GM18909 (cell line): ENCODE measurements around the gene ARID5B.

ENCODE experiments used
- ATAC-seq: cut with Tn5 transposase; IDR thresholded peaks from one replicate; pipeline ENCODE4 v1.9.1; 2021; ENCODE audit warnings: mild to moderate bottlenecking; ENCODE audit not compliant: unreplicated experiment, poor library complexity

ARID5B gene

DNA sequence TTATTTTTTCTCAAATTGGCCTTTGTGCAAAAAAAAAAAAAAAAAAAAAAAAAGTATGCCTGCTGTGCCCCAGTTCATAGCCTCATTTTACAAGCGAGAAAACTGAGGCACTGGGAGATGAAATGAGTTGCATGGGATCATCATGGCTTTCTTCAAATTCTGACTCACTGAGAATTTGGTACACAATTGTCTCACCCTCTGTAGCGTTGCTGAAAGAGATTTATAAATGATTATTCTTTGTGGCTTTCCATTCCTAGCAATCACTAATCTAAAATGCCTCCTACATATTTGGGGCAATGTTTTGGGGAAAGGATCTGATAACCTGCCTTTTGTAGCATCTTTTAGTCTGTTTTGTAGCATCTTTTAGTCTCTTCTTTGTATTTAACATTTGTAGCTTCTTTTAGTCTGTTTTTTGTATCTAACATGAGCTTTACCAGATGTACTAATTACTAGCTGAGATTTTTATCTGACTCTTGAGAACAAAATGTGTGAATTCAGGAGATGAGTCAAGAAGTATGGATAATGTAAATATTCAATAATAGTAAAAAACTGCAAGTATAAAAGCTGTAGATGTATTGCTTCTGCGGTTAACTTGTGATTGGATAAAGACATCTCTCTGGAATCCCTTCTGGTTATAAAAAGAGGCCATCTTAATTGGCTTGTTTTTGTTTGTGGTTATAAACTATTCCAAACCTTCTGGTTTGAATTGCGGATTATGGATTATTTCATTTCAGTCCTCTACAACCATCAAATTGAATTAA lies 161.4 kb downstream of the ARID5B start:
- ATAC-seq, result no peak

DNA sequence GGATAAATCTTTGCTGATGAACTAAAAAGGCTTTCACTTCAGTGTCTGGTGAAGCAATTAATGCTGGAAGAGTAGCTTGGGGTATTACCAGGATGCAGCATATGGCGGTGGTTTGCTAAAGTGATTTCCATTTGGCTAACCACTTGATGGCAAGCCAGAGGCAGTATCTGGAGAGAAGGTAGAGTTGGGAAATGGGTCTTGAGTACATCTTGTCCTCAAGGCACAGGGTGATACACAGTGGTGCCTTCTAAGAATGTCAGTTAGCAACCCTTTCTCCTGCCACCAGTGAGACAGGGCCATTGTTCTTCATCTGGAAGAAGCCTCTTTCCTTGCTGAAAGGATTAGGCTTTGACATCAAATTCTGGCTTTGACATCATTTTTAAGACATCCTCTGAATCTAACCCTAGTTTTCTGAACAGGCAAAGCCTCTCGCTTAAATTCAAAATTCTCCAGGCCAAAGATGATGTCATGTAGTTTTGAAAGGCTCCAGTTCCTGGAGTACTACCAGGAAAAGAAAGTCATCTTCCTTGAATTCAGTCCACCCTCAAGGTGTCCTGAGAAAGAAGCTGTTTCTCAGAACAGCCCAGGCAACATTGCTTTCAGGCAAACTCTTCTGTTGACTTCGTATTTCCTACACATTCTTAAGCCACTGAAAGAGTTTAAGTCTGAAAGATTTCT lies 162.4 kb downstream of the ARID5B start:
- no peak for ATAC-seq

DNA sequence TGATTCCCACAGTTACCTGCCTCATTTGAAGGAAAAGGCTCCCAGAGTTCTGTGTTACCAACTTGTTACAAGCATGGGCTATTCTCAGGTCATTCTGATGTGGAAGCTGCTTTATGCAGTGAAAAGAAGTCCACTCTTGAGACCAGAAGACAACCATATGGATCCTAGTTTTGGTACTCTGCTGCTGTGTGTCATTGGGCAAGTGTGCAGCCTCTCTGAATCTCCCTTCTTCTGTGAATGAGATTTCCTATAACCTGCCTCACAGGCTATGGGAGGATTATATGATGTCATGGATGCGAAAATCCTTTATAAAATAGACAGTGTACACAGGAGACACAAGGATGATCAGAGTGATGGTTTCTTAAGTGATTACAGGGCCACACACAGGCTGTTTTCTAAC lies 166.1 kb downstream of the ARID5B start:
- ATAC-seq, result no peak

DNA sequence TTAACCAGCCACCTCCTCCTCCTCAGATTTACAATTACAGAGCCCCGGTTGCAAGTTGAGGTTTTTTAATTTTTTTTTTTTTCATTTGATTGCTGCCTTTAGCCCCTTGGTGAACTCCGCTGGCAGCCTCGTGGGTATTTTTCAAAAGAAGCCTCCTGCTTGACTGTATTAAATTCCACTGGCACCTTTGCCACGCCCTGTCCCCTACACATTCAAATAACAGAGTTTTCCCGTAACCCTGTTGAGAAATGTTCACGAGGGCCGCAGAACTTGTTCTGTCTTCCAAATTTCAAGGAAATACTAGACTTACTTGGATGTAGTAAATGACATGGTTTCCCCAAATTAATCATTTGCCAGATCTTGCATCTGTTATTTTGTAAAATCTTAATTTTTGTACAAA lies 167.0 kb downstream of the ARID5B start:
- no peak for ATAC-seq

DNA sequence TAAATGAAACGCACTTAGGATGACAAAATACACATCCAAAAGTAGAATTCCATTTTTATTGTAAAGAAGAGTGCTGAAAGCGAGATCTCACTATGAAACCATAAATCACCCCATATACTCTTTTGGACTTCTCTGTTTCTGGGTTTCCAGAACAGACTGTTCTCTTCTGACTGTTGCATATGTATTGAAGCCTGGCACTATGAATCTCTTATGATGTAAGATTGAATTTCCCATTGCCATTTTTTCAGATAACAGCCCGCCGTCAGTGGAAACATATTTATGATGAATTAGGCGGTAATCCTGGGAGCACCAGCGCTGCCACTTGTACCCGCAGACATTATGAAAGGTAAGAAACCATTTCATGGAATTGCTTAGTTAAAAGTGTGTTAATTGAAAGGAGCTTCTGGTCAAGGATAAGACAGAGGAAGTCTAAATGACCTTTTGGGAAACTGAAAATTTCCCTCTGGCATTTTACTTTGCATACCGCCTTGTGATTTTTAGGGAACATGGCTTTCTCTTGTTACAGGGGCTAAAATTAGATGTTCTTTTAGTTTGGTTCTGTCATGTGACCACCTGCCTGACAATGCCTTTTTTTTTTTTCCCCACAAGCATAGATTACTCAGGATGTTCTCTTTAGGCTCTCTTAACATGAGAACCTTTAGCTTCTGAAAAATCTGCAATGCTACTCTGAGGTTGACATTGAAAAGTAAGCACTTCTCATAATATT lies 168.1 kb downstream of the ARID5B start:
- ATAC-seq, result no peak

DNA sequence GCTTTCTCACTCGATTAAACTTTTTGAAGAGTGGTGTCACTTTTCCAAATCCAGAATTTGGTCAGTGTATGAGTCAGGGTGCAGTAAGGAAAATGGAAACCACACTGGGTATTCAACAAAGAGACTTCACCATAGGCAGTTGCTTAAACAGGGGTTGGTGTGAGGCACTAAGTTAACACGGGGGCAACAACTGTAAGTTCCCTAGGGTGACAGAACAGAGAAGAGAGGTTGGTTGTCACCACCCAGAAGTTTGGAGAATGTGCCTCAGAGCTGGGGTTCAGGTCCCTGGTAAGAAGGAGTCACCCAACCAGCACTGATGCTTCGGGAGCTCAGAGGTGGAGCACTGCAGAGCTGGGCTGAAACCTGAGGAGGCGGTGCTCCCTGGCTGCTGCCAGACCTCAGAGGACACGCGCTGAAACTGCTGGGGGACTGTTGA lies 170.4 kb downstream of the ARID5B start:
- ATAC-seq, result no peak

DNA sequence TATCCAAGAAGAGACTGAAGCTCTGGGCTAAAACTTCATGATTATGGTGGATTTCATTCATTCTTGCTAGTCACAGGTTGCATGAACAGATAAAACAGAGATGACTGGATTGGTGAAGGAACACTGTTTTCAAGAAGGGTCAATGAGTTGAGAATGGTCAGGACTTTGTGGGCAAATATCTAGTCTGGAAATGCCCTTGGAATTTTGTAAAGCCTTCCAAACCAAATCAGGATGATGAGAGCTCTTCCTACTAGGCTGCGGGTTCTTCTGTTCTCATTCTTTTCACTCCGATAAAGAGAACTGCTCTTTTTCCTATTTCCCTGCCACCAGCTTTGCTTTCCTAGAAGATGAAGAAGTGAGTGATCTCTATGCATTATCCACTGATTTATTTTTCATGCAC lies 171.4 kb downstream of the ARID5B start:
- no peak for ATAC-seq

DNA sequence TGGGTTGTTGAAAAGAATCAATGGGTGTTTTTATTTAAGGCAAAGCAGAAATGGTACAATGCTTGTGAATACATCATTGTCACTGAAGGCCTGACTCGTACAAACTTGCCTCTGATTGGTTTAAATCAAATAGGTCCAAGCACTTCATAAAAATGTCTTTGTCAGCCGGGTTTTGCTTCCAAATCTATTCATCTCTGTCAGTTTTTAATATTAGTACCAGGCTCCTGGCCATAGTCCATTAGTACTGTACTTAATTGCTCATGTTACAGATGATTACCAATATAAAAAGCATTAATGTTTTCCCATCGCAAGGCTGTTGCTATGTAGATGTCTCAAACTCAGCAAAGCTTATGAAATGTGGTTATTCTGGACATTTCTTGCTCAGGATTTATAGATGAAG lies 171.9 kb downstream of the ARID5B start:
- ATAC-seq, result no peak

DNA sequence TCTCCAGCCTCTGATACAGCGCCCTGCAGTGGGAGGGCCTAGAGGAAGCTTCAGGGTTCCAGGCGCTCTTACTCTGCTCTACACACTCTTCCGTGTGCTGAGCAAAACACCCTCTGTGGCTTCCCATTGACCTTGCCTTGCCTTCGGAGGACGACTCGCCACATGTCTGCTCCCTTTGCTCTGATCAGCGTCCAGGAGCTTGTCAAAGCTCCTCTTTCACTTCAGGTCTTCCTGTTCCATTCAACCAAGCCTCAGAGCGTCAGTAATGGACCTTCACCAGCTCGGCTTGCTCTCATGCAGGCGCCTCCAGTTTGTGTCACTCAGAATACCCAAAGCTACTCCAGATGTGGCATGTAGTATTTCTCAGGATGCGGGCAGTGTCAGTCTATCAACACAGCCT lies 173.9 kb downstream of the ARID5B start:
- ATAC-seq, result no peak

DNA sequence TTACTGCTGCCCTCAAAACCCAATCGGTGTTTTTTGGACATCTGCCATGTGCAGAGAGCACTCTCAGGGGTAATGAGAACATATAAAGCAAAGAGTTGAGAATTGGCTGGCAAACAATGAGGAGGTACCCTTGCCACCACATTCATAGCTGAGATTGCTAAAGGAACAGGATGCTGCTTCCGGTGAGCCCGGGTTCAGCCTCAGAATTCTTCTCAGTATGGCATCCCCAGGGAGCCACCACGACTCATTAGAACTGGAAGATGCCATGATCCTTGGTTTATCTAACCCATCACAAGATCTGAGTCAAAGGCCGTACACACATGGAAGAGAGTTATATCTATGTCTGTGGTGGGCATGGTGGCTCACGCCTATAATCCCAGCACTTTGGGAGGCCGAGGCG lies 174.4 kb downstream of the ARID5B start:
- no peak for ATAC-seq

DNA sequence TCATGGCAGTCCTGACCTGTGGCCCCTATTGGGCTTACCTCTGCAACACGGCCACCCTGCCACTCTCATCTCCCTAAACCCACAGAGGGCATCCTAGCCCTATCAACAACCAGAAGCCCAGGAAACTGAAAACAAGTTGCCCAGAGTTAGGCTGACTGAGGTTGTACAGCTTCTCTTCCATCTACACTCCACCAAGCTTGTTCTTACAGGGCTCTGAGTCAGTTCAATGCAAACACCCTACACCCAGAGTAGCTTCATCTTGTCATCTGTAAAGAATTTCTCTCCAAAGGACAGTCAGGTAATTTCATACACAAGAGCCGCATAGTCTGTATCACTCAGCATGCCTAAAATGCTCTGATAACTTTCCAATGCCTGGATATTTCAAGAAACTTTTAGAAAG lies 175.4 kb downstream of the ARID5B start:
- ATAC-seq, result no peak

DNA sequence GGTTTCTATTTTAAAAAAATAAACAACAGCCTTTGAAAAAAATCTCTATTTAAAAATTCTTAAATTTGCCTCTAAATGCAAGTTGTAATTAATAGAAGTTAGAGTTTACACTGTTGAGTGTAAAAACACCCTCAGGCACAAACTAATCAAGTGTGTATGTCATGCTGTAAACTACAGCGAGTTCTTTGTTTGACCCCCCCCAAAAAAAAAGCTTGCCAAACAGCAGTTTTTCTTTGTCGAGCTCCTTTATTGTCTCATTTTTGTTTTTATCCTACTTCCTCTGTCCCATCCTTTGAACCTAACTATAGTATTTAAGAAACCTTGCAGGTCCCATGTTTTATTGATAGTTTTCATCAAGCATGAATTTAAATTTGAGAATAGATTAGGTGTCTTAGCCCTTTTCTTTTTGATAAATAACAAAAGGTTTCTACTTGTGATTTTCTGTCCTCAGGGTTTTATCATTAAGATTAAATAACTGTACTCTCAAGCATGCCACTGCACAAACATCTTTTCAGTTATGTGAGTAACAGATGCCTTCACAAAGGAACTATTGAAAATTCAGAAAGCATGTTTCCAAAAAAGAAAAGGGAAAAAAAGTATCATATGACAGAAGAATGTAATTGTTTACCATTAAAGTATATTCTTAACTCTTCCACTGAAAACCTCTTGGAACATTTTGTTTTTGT lies 176.0 kb downstream of the ARID5B start:
- ATAC-seq, result no peak

DNA sequence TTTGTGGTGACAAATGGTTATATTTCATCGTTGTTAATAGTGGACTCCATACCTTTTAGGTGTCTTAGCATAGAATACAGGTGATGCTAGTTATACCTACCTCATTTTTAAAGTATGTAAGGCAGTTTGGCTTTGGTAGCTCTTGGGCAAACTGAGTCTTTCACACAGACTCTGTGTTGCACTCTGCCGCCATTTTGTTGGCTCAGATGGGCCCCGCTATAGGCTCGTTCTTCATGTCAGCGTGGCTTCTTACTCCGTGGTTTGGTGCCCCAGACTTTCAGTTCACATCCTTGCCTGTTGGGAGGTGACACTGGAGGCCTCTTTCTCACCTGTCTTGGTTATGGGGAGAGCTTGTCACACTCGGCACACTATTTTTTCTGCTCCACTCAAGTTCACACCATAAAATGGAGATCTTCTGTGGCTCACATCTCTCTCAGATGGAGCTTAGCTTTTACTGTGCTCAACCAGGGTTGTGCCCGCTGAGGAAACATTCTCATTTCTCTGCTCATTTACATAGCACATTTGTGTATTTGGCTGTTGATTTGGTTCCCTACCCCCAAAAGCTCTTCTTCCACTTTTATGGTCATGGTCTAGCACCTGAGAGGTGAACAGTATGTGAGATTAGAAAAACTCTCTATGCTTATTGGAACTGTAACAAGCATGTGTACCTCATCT lies 178.5 kb downstream of the ARID5B start:
- peak; percentile 67 for ATAC-seq

DNA sequence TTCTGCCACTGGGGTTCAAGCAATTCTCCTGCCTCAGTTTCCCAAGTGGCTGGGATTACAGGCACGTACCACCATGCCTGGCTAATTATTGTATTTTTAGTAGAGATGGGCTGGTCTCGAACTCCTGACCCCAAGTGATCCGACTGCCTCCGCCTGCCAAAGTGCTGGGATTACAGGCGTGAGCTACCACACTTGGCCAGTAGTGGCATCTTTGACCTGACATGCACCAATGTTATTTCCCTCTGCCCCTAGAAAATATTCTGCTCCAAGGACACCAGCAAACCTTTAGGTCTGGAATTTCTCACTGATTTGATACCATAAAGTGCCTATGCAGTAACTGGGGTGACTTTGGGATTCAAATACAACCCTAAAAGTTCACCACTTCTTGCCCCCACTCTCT lies 179.4 kb downstream of the ARID5B start:
- ATAC-seq, result no peak

DNA sequence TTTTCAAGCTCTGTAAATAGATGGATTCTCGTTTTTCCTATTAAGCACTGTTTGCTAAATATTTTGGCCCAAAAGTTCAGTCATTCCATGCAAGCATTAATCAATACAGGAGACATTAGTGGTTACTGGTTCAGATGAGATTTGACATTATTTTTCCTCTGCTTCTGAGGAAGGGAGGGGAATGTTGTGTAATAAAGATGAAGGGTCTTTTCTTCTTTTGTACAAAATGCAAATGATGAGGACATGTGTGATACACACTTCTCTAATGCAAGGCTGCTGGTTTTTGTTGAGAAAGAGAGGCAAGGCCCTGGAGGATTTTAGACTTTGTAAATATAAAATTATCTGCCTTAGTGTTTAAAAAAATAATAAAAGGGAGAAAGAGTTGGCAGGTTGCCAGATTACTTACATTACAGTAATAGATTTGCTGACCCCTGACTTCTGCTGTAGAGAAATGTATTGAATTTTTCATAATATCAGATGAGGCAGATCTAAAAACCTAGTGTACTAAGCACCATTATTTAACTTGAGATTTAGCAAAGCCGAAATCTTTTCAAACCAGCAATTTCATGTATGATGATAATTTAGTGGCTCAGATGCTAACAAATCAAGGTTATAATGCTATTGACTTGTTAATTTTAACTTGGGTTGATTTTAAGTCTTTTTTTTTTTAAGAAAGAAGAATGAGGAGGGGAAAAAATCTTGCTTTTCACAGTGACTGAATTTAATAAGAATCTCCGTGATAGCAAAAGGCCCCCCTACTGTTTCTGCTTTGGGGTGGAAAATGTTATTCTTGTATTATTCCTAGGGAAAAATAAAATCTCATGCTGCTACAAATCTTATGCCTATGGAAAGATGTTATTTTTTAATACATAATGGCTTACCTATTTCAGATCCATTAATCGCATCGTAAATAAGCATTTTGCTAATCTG lies 180.1 kb downstream of the ARID5B start:
- ATAC-seq, result no peak

DNA sequence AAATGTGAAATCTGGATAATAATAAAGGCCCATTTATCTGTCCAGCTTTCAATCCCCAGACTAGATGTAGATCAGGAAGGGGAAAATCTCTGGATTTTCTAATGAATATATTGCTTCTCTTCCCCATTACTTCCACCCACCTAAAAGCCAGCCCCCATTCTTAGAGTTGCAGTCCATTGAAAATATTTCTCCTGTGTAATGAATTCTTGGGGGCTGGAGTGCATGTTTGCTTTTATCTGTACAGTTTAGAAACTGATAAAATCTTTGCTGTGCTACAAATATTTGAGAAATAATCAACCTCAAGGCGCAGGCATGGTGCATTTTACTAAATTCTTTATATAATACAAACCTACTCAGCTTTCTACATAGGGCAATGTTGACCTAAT lies 180.8 kb downstream of the ARID5B start:
- no peak for ATAC-seq

DNA sequence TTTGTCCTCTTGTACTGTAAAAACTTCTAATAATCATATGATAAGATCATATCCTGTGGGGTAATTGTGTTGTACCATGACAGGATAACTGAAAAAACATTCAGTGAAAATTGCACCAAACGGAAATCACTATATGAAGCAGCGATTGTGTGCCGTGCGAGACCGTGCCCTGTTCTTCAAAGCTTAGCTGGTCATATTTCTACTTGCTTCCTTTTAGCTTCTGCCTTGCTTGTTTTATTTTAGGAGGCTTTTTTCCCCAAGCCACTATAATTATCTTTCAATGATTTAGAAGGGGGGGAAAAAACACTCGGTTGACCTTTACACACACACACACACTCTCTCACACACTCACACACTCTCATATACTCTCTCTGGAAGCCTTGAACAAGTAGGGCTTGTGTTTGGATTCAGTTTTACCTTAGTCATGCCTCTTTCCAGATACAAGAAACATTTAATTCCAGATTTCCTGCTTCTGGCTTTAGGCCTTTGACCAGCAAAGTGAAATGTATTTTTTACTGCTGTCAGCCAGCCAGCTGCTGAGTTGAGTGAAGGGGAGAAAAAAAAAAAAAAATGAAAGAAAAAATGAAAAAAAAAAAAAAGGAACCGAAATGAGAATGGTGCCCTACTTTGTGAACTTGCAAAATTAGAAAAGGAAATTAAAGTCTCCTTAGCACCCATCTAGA lies 181.4 kb downstream of the ARID5B start:
- peak; percentile 50 for ATAC-seq

DNA sequence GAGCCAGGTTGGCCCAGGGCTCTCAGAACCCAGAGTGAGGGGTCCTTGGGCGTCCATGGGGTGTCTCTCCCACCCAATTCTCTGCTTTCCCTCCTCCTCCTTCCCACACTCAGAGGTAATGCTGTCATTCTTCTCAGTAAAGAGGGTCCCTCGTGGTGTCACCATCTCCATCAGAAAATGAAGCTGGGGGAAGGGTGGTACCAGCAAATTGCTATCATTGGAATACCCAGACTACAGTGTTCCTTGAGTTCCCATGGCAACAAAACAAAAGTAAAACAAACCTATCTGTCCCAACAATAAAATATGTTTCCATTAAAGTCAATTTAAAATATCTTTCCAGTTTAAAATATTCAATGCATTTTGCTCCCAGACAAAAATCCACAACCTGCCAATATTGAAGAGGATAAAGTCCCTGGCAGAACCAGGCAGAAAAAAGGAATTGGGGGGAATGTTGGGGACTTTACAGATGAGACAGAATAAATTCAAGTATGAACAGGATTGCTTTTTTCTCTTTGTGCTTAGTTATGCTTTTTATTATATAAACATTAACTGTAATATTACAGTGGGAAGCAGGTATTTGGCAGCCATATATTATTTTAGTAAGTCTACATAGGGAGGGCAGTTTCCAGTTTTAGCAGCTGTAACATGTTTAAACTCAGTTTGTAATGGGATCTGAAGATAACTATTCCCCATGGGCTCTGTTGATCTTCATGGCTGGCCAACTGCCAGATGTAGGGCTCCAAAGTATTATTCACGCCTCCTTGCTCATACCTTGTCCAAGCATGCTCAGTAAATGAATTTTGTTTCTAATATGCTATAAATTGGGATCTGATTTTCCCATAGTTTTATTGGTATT lies 182.1 kb downstream of the ARID5B start:
- ATAC-seq, result no peak
